ENCODE measurements around the gene CHRNA3.

CHRNA3 gene

GRCh38 chr15:78620527-78621421 lies at the start of gene CHRNA3:
Gene CHRNA3, minus strand, starts transcription at chr15:78620996. Its CDS starts 202 bp downstream, at chr15:78620794.
- DNase-seq, result no peak

DNA sequence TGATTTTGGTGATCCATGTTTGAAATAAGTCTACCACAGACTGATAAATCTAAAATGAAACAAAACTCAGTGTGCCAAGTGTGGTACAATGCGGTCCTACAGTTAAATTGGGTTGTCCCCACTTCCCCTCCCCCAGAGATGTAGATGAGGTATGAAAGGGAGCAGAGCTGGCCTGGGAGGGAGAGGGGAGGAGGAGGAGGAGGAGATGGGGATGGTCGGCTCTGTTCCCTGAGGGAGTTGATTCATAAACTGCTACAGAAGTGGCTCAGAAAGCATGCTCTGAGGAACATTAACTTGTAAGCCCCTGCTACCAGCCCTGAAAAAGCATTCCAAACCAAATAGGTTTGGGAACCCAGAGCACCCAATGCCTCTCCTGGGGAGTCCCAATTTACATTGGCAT lies 48.2 kb upstream of the CHRNA3 start:
- no peak for DNase-seq

DNA sequence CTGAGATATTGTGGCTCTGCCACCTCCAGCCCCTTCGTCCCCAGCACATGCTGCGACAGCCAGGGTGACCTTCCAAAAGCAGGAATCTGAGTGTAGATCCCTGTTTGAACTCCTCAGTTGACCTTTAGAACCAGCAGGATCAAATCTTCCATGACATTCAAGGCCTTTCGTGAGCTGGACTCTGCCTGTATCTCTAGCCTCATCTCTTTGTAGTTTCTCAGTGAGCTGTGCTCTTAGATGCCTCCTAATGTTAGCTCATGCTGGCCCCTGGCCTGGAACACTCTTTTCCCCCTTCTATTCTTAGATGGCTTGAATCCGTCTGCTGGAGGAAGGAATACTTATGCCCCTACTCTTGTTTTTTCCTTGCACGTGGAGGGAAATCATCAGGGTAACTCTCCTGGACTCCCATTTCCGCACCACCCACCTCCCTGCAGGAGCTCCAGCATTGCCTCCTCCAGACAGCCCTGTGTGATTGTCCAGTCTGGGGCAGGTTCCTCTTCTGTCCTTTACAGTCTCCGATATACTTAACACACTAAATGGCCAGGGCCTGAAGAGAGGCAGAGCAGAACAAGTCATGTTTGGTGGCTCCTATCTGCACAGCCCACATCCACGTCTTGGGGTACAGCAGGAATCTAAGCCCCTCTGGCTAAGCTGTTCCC lies 46.9 kb upstream of the CHRNA3 start:
- no peak for DNase-seq

DNA sequence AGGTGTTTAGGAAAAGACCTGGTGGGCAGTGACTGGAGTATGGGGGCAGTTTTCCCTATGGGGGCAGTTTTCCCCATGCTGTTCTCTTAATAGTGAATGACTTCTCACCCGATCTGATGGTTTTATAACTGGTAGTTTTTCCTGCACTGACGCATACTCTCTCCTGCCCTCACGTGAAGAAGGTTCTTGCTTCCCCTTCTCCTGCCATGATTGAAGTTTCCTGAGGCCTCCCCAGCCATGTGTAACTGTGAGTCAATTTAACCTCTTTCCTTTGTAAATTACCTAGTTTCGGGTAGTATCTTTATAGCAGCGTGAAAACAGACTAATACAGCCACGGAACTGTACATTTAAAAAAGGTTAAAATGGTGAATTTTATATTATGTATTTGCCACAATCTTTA lies 45.2 kb upstream of the CHRNA3 start:
- no peak for DNase-seq

- no peak for DNase-seq
Observed at GRCh38 chr15:78663703-78664102, 42.9 kb upstream of the CHRNA3 start.

- no peak for DNase-seq
Observed at GRCh38 chr15:78662028-78662427, 41.2 kb upstream of the CHRNA3 start.

DNA sequence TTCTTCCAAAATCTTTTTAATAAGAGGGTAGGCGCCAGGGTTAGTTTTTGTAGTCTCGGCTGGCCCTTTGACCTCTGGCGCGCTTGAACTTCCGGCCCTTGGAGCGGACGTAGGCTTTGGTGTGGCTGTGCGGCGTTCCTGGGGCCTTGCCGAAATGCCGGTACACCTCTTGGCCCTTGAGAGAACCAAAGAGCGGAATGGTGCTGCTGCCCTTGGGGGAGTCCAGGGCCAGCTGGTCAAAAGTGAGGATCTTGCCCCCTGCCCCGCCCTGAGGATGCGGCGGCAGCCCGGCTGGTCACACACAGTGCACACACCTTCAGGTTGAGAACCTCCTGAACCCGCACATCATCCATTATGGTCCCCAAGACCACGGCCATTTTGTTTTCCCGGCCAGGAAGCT lies 40.2 kb upstream of the CHRNA3 start:
- DNase-seq, result no peak

- DNase-seq, result no peak
Observed at GRCh38 chr15:78660584-78660983, 39.8 kb upstream of the CHRNA3 start.

DNA sequence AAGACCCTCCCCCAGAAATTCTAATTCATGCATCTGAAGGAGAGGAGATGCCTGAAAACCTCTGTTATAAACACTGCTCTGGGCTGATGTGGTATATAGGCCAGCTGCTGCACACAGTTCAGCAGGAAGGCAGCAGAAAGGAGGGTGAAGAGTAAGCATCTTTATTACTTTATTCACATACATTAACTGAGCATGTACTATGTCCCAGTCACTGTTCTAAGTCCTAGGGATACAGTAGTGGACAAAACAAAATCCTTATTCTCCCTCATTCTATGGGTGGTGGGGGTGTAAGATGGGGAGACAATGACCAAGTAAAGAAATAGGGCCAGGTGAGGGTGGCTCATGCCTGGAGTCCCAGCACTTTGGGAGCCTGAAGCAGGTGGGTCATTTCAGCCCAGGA lies 38.0 kb upstream of the CHRNA3 start:
- no peak for DNase-seq

GRCh38 chr15:78654272-78654671 lies 33.5 kb upstream of the CHRNA3 start:
- no peak for DNase-seq

GRCh38 chr15:78651930-78652615 lies 31.3 kb upstream of the CHRNA3 start:
- DNase-seq, result no peak

DNA sequence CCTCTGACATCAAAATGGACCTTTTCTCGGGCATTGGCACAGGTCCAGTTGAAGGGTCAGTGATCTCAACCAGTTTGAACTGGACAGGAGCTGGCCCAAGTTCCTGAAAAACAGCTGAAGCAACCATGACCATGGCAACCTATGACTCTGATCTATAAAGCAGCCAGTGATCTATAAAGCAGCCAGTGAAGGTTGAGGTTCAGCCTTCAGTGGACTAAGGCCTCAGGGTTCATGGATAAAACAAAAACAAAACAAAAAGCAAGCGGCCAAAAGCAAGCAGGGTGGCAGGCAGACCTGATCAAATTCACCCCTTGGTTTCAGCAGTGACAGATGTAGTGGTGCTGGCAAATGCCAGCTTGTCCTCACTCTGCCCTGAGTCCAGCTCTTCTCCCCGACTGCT lies 30.2 kb upstream of the CHRNA3 start:
- DNase-seq, result no peak

DNA sequence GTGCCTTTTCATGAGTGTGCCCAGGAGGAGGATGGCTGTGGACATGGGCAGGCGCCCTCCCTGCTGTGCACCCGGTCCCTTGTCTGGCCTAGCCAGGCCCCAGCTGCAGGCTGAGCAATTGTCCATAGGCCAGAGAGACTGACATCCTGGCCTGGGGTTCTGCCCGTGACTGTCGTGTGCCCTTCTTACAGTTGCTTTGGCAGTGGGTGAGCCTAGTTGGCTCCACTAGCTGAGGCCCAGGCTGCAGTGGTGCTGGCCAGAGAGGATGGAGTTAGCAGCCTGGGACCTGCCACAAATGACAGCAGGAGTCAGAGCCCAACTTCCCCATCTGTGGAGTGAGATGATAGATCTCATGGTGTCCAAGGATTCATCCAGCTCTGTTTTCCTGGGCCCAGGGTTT lies 29.2 kb upstream of the CHRNA3 start:
- no peak for DNase-seq

DNA sequence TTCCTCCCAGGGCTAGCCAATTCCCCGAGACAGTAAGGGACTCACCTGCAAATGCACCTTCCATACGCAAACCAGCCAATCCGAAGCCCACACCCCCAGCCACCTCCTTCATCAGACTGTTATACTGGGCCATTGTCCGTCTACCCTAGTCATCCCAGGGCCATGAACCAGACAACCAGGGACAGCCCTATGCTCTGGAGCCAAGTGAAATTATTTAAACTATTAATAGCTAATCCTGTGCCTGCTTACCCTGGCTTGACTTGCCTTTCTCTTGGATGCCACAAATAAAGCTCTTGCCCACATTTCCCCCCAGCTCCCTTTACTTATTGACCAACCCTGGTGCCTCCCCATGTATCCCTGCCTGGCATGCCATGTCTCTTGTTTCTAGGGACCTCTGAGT lies 24.2 kb upstream of the CHRNA3 start:
- DNase-seq, result no peak

GRCh38 chr15:78642331-78642730 lies 21.5 kb upstream of the CHRNA3 start:
- no peak for DNase-seq

GRCh38 chr15:78641749-78642275 lies 21.0 kb upstream of the CHRNA3 start:
- no peak for DNase-seq

DNA sequence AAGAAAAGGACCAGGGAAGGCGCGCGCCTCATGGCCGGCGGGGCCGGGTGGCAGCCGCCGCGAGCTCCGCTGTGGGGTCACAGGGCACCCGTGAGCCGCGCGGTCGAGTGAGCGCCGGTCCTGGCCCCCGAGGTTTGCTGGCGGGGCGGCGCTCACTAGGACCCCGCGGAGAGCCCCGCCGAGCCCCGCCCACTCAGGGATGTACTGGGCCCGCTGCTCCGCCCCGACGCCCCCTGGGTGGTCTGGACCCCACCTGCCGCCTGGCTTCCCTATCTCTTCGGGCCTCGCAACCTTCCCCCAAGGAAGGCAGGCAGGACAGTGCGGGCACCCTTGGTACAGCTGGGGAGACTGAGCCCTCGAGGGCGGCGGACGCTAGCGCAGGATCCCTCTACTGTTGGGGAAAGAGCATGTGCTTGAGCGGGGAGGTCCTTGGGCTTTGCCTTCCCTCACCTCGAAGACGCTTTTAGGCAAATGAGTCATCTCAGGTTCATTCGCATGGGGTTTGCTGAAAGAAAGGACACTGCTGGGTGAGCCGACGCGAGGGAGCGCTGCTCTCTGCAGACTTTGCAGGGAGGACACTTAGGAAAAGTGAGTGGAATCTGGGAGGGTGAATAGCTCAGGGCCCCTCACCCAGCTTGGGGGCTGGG lies 20.4 kb upstream of the CHRNA3 start, which contains the start of gene CHRNB4:
CHRNB4 (minus strand) TSS at position 109 of the 647 bp plus-strand sequence; CDS start at position 32, 77 bp downstream.
- DNase-seq, result no peak

- no peak for DNase-seq
Observed at GRCh38 chr15:78640527-78641101, 19.8 kb upstream of the CHRNA3 start.

- no peak for DNase-seq
Observed at GRCh38 chr15:78638658-78639314, 18.0 kb upstream of the CHRNA3 start.

DNA sequence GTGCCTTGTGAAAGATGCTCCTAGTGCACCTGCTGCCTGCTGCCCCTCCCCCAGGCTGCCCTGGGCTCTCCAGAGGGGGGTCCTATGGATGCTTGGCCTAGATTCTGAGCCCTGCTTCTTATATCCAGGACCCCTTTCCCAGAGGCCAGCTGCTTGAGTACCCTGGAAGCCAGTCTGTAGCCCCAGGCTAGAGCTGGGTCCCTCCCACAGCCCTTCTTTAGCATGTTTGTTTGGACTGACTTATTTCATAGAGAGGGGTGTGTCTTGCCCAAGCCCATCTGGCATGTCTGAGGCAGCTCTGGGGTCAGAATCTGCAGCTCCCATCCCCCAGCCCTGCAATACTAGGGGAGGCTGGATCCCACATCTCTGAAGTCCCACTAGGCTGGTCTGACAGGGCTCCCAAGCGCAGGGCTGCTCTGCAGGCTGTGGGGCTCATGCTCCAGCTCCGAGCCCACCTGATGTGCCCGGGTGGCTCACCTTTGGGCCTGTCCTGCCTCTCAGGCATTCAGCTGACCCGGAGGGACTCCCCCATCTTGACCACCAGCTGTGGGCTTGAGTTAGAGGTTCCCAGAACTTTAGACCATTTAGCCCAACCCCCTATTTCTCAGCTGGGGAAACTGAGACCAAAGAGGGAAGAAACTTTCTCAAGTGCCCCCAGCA lies 17.1 kb upstream of the CHRNA3 start:
- DNase-seq, result no peak

DNA sequence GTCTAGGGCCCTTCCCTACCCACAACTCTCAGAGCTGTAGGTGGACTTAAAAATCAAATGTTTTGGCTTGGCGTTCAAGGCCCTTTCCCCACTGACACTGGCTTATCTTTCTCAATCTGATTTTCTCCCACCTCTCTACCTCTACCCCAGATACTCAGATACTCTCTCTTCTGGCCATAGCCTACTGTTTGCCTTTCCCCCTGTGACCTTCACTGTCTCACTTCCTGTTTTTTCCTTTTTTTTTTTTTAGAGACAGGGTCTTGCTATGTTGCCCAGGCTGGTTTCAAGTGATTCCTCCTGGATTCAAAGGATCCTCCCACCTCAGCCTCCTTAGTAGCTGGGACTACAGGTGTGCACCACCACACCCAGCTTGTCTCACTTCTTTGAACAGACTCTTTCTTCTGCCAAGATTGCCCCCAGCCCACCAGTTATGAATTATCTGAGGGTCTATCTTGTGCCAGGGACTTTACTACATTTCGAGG lies 15.6 kb upstream of the CHRNA3 start:
- DNase-seq, result no peak

Measured in cerebellar nuclear complex (tissue), 1 donor.